ENCODE results near the gene CEMP1. TPM values are rescaled to one million over a fixed set of nuclear protein-coding genes. Genes with fewer than 3 reads are reported as not detected.
"Not testable (repeated sequence)": the region's sequence is repeated elsewhere in the genome, so short reads cannot be mapped to it uniquely, and the experiment has no call there.

CEMP1 gene
- total RNA-seq, 2 experiments from 2014 or later = 0.25 to 0.55 TPM

DNA sequence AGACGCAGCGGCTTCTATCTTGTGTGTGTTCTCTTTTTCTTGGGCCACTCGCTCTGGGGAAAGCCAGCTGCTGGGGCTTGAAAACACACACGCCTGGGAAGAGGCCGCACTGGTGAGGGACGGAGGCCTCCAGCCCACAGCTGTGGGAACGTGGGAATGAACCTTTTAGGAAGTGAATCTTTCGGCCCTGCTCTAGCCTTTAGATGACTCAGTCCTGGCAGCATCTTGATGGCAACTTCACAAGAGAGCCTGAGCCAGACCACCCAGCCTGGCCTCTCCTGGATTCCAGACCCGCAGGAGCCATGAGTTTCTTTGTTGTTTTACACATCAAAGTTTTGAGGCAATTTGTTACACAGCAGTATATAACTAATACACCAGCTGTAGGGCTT lies 4.4 kb upstream of the CEMP1 start:
- Histone ChIP-seq H3K36me3 (ENCODE audit: insufficient read depth, low read length) (peaks cover 8% of the 10 kb centered on the region; the same call in 1 of the 2 replicates), H4K20me1 (ENCODE audit: insufficient read depth, low read length) (0 out of 2 replicates have a peak, but pooled peaks cover 6% of the 10 kb centered on the region), H3K27ac (ENCODE audit: low read depth, low read length, poor library complexity, severe bottlenecking) (no peak overlapping the region), H3K4me3 (ENCODE audit: low read depth, low read length, poor library complexity, severe bottlenecking) (no peak overlapping the region), H3K79me2 (ENCODE audit: insufficient read depth, low read depth, low read length) (peaks cover 16% of the 10 kb centered on the region), H3K9me3 (ENCODE audit: low read length) (no peaks in the 10 kb centered on the region), H3K9me2 (ENCODE audit: insufficient read depth, low read length) (no peaks in the 10 kb centered on the region), H2AFZ (ENCODE audit: low read length) (no peak overlapping the region), H3K4me2 (ENCODE audit: low read length) (no peak overlapping the region), H3K4me1 (ENCODE audit: insufficient read depth, low read length, poor library complexity, severe bottlenecking) (peaks cover 33% of the 10 kb centered on the region)
- CTCF ChIA-PET (ENCODE audit: unreplicated experiment) = no interaction called here
- POLR2A ChIA-PET = no interaction called here
- no peak for TF ChIP-seq CTCF (conservative IDR thresholded peaks at IDR 0.05; ENCODE audit: low read length)
- TF ChIP-seq EZH2phosphoT487 (IDR thresholded peaks at IDR 0.05; ENCODE audit: borderline replicate concordance, low read depth, low read length) = no peak
- BruUV-seq (replicated peaks) = no TSS peak
- DNase-seq (ENCODE audit: low spot score) = no peak
- intact Hi-C loops (cut with micrococcal nuclease; ENCODE audit: unreplicated experiment) = loop anchor here (10.0 kb wide), 2 partner anchors 139 to 219 kb away; partner anchors contain the start of gene SRRM2

DNA sequence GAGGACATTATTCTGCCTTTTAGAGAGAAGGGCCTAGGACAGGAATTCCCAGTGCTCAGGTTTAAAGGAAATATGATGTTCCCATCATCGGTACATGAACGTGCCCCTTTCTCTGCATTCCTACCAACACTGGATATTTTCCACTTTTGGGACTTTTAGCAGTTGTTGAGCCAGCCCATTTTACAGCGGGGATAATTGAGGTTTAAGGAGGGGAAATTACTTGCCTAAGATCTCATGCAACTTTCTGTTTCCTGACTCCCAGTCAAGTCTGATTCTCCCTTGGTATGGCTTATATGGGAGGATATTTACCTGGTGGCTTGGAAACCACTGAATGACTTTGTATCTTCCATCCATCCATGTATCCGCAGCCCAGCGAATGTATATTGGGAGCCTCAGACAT lies 3.1 kb upstream of the CEMP1 start:
- DNase-seq (ENCODE audit: low spot score); H4K20me1 ChIP-seq (ENCODE audit: insufficient read depth, low read length); H2AFZ ChIP-seq (ENCODE audit: low read length); H3K4me3 ChIP-seq (ENCODE audit: low read depth, low read length, poor library complexity, severe bottlenecking); H3K79me2 ChIP-seq (ENCODE audit: insufficient read depth, low read depth, low read length); POLR2A ChIA-PET; H3K36me3 ChIP-seq (ENCODE audit: insufficient read depth, low read length); CTCF ChIA-PET (ENCODE audit: unreplicated experiment); H3K27ac ChIP-seq (ENCODE audit: low read depth, low read length, poor library complexity, severe bottlenecking); H3K9me3 ChIP-seq (ENCODE audit: low read length); H3K9me2 ChIP-seq (ENCODE audit: insufficient read depth, low read length); H3K4me2 ChIP-seq (ENCODE audit: low read length): not testable (repeated sequence)
- TSS peak; percentile 18 for BruUV-seq (replicated peaks)
- intact Hi-C loops (cut with micrococcal nuclease; ENCODE audit: unreplicated experiment) = loop anchor here (10.0 kb wide), 2 partner anchors 140 to 220 kb away; partner anchors contain the start of gene SRRM2
- H3K4me1 ChIP-seq (ENCODE audit: insufficient read depth, low read length, poor library complexity, severe bottlenecking) = peaks cover 26% of the 10 kb centered on the region

GRCh38 chr16:2533912-2534311 lies 2.7 kb upstream of the CEMP1 start:
- H3K27ac ChIP-seq (ENCODE audit: low read depth, low read length, poor library complexity, severe bottlenecking) = no peak overlapping the region
- no TSS peak for BruUV-seq (replicated peaks)
- H3K36me3 ChIP-seq (ENCODE audit: insufficient read depth, low read length) = peaks cover 8% of the 10 kb centered on the region
- DNase-seq (ENCODE audit: low spot score) = no peak
- 0 out of 2 replicates have a peak, but pooled peaks cover 3% of the 10 kb centered on the region for H4K20me1 ChIP-seq (ENCODE audit: insufficient read depth, low read length)
- peaks cover 5% of the 10 kb centered on the region; the same call in 1 of the 2 replicates for H3K79me2 ChIP-seq (ENCODE audit: insufficient read depth, low read depth, low read length)
- H3K9me3 ChIP-seq (ENCODE audit: low read length) = no peaks in the 10 kb centered on the region
- H3K9me2 ChIP-seq (ENCODE audit: insufficient read depth, low read length) = no peaks in the 10 kb centered on the region
- H3K4me2 ChIP-seq (ENCODE audit: low read length) = no peak overlapping the region
- peaks cover 21% of the 10 kb centered on the region for H3K4me1 ChIP-seq (ENCODE audit: insufficient read depth, low read length, poor library complexity, severe bottlenecking)
- no peak overlapping the region for H3K4me3 ChIP-seq (ENCODE audit: low read depth, low read length, poor library complexity, severe bottlenecking)
- ChIA-PET POLR2A (no interaction called here), CTCF (ENCODE audit: unreplicated experiment) (no interaction called here)
- intact Hi-C loops (cut with micrococcal nuclease; ENCODE audit: unreplicated experiment) = loop anchor here (2.0 to 10.0 kb wide), 4 partner anchors 21 to 221 kb away; partner anchors contain the start of genes ATP6V0C and SRRM2
- no peak overlapping the region for H2AFZ ChIP-seq (ENCODE audit: low read length)
- TF ChIP-seq EZH2phosphoT487 (IDR thresholded peaks at IDR 0.05; ENCODE audit: borderline replicate concordance, low read depth, low read length) = no peak
- TF ChIP-seq CTCF (conservative IDR thresholded peaks at IDR 0.05; ENCODE audit: low read length) = no peak

DNA sequence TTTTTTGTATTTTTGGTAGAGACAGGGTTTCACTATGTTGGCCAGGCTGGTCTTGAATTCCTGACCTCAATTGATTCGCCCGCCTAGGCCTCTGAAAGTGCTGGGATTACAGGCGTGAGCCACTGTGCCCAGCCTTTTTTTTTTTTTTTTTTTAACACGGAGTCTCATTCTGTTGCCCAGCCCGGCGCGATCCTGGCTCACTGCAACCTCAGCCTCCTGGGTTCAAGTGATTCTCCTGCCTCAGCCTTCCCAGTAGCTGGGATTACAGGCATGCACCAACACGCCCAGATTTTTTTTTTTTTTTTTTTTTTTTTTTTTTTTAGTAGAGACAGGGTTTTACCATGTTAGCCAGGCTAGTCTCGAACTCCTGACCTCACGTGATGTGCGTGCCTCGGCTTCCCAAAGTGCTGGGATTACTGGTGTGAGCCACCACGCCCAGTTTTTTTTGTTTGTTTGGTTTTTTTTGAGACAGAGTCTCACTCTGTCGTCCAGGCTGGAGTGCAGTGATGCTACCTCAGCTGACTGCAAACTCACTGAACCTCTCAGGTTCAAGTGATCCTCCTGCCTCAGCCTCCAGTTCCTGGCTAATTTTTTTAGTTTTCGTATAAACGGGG lies 2.0 kb upstream of the CEMP1 start:
- Histone ChIP-seq H3K27ac (ENCODE audit: low read depth, low read length, poor library complexity, severe bottlenecking) (peak overlapping the region; percentile 69), H3K4me1 (ENCODE audit: insufficient read depth, low read length, poor library complexity, severe bottlenecking) (peaks cover 18% of the 10 kb centered on the region), H3K4me3 (ENCODE audit: low read depth, low read length, poor library complexity, severe bottlenecking) (peak overlapping the region; percentile 70), H3K4me2 (ENCODE audit: low read length) (peak overlapping the region; percentile 99), H2AFZ (ENCODE audit: low read length) (peak overlapping the region; percentile 82; the same call in 1 of the 2 replicates), H3K36me3 (ENCODE audit: insufficient read depth, low read length) (peaks cover 15% of the 10 kb centered on the region)
- not testable (repeated sequence) for H3K9me3 ChIP-seq (ENCODE audit: low read length); H4K20me1 ChIP-seq (ENCODE audit: insufficient read depth, low read length); BruUV-seq (replicated peaks); H3K79me2 ChIP-seq (ENCODE audit: insufficient read depth, low read depth, low read length); H3K9me2 ChIP-seq (ENCODE audit: insufficient read depth, low read length); DNase-seq (ENCODE audit: low spot score)
- ChIA-PET CTCF (ENCODE audit: unreplicated experiment) (interaction anchor here (0.6 kb wide), 1 partner anchor 13 kb away, joined by 3 read pairs; the partner anchor contains the start of gene AMDHD2), POLR2A (interaction anchor here (1.2 to 1.3 kb wide), 2 partner anchors 13 to 20 kb away, joined by 4 to 5 read pairs; partner anchors contain the start of gene AMDHD2)
- intact Hi-C loops (cut with micrococcal nuclease; ENCODE audit: unreplicated experiment) = loop anchor here (2.0 to 10.0 kb wide), 4 partner anchors 20 to 222 kb away; partner anchors contain the start of genes ATP6V0C and SRRM2
